H54 (cell line): ENCODE measurements around the gene HHLA2.
A peak's percentile ranks its signal among the peaks of the same experiment; 100 is the strongest.
"Not testable (repeated sequence)": the region's sequence is repeated elsewhere in the genome, so short reads cannot be mapped to it uniquely, and the experiment has no call there.

Experiments
- DNase-seq: peaks from one replicate; pipeline ENCODE4 v3.0.0; 2011; ENCODE audit warnings: low spot score, mixed read lengths; ENCODE audit not compliant: insufficient read length
- FAIRE-seq: peaks from 3 replicates; lab custom pipeline; 2011; peaks lifted over from hg19 to GRCh38; lab: Jason Lieb, UNC
- POLR2A ChIP-seq: IDR thresholded peaks from 2 replicates; pipeline ENCODE4 v1.6.1; 2011; ENCODE audit warnings: low read depth, mild to moderate bottlenecking, low read length

Gene HHLA2, protein sequence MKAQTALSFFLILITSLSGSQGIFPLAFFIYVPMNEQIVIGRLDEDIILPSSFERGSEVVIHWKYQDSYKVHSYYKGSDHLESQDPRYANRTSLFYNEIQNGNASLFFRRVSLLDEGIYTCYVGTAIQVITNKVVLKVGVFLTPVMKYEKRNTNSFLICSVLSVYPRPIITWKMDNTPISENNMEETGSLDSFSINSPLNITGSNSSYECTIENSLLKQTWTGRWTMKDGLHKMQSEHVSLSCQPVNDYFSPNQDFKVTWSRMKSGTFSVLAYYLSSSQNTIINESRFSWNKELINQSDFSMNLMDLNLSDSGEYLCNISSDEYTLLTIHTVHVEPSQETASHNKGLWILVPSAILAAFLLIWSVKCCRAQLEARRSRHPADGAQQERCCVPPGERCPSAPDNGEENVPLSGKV

GRCh38 chr3:108296239-108296638 lies at the start of gene HHLA2:
Gene HHLA2, plus strand, starts transcription at chr3:108296548. Its CDS starts 55,266 bp downstream, at chr3:108351814.
- FAIRE-seq, result peak; percentile 78
- DNase-seq, result peak; percentile 9
- TF ChIP-seq POLR2A, result no peak

- DNase-seq, result no peak
- no peak for FAIRE-seq
- TF ChIP-seq POLR2A, result no peak
These were observed 45.7 kb upstream of the HHLA2 start for GRCh38 chr3:108250626-108251025.

DNA sequence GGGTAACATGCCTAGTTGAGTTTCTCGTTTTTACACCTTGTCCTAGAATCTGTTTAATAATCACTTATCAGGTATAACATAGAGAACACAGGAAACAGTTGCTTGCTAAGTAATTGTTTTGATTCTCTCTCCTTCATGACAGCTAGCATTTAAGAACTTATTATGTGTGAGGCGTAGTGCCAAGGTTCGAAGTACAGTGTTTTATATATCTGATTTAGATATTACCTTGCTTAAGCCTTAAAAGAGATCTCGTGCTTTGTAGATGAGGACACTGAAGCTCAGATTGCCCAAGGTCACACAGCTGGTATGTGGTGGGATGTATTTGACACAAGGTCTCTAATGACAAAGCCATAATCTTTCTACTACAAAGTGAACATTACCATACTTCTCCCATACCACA lies 45.1 kb upstream of the HHLA2 start:
- DNase-seq (no peak), FAIRE-seq (no peak)
- no peak for TF ChIP-seq POLR2A

DNA sequence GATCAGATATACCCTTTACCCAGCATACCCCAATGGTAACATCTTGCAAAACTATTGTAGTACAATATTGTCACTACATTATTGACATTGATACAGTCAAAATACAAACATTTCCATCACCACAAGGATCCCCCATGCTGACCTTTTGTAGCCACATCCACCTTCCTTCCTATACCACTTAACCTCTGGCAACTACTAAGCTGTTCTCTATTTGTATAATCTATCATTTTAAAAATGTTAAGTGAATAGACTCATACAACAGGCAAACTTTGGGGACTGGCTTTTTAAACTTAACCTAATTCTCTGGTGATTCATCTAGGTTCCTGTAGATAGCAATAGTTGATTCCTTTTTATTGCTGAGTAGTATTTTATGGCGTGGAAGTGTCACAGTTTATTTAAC lies 44.5 kb upstream of the HHLA2 start:
- DNase-seq, result no peak
- no peak for TF ChIP-seq POLR2A
- no peak for FAIRE-seq

GRCh38 chr3:108255131-108255530 lies 41.2 kb upstream of the HHLA2 start:
- FAIRE-seq (no peak), DNase-seq (no peak)
- TF ChIP-seq POLR2A, result no peak

DNA sequence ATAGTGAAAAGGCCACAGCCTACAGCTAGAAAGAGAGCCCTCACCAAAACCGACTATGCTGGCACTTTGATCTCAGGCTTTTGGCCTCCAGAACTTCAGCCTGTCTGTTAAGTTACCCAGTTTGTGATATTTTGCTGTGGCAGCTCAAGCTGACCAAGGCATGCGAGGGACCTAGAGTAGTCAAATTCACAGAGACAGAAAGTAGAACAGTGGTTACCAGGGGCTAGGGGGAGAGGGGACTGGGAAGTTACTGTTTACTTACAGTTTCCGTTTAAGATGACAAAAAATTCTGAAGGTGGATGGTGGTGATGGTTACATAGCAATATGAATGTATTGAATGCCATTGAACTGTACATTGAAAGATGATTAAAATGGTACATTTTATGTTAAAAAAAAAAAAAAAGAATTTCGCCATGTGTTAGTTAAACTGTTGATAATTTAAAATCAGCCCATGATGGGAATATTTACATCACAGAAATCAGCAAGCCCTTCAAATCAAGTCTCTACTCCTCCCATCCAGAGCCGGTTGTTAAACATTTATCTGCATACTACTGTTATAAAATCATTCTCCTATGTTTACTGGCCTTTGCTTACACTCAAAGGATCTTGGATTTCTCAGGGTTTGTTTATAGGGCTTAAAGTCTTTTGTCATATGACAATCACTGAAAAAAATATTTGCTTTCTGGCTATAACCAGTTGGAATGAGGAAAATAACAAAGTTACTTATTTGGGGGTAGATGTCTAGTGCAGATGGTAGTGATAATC lies 31.6 kb upstream of the HHLA2 start:
- DNase-seq, FAIRE-seq: not testable (repeated sequence)

- DNase-seq, FAIRE-seq: not testable (repeated sequence)
These were observed 28.1 kb upstream of the HHLA2 start for GRCh38 chr3:108268235-108268634.

- DNase-seq, result no peak
- no peak for FAIRE-seq
- TF ChIP-seq POLR2A, result no peak
These were observed 24.7 kb upstream of the HHLA2 start for GRCh38 chr3:108271626-108272025.

DNA sequence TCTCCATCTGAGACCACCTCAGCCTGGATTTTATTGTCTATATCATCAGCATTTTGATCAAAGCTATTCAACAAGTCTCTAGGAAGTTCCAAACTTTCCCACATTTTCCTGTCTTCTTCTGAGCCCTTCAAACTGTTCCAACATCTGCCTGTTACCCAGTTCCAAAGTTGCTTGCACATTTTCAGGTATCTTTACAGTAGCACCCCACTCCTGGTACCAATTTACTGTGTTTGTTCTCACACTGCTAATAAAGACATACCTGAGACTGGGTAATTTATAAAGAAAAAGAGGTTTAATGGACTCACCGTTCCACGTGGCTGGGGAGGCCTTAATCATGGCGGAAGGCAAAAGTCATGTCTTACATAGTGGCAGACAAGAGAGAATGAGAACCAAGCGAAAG lies 17.3 kb upstream of the HHLA2 start:
- DNase-seq, FAIRE-seq: not testable (repeated sequence)

GRCh38 chr3:108280476-108280875 lies 15.9 kb upstream of the HHLA2 start:
- FAIRE-seq, result no peak
- DNase-seq, result no peak
- no peak for TF ChIP-seq POLR2A

DNA sequence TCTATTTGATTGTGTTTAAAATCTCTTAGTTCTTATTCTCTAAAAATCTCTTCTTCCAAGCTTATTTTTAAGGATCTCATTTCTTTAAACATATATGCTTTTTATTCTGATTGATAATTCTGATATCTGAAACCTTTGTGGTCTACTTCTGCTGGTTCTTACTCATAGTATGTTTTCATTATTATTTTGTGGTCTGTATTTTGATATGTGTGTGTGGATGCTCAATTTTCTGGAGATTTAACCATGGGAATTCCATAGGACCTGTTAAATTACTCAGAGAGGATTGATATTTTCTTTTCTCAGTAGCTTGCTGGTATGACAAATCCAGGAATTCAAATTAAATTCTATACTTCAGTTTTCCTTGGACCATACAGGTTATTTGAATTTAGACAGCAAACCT lies 14.7 kb upstream of the HHLA2 start:
- no peak for TF ChIP-seq POLR2A
- FAIRE-seq (no peak), DNase-seq (no peak)

DNA sequence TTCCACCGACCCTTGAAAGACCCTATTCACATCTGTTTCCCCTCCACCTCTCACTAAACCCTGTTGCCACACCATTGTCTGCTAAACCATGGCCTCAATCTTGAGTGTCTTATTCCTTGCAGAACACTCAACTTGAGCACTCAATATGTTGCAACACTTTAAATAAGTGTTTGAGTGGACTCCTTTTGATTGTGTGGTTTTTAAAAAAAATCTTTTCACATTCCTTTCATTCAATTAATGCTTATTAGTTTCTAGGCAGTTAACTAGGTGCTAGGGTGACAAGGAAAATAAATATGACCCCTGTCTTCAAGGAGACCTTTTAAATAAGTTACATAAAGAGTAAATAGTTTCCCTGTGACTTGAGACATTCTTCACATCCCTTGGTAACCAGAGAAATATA lies 13.3 kb upstream of the HHLA2 start:
- DNase-seq (no peak), FAIRE-seq (no peak)
- no peak for TF ChIP-seq POLR2A

DNA sequence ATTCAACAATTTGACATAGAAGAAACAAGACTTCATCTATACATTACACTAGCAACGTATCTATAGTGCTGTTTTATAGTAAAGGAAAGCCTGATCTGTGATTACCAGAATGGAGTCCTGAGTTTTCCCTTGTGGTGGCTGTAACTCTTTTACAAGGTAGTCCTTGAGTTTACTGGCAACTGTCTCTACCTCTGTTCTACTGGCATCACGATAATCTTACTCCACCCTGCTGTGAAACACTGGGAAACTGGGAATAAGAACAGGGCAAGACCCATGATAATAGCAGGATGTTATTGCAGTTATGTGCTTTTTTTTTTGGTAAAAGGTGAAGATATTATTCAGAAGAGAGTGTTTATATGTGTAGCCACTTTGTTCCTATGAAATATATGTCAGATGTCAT lies 12.4 kb upstream of the HHLA2 start:
- DNase-seq (no peak), FAIRE-seq (no peak)
- no peak for TF ChIP-seq POLR2A

DNA sequence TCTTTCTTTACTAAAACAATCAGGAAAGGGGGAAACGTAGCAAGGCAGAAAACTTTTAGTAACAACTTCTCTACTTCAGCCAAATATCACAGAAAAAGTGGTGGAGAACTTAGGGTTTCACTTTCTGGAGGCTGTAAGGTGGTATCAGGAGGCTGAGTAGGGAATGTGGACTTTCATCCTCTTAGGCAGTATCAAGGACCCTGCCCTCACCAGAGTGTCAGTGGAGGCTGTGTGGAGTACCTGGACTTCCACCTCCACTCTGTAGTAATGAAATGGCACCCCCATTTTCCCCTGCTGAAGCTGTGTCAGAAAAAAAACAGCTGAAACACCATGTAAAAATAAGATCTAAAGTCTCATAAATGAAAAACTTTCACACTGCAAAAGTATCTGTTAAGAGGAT lies 11.2 kb upstream of the HHLA2 start:
- no peak for FAIRE-seq
- TF ChIP-seq POLR2A, result no peak
- DNase-seq, result no peak

DNA sequence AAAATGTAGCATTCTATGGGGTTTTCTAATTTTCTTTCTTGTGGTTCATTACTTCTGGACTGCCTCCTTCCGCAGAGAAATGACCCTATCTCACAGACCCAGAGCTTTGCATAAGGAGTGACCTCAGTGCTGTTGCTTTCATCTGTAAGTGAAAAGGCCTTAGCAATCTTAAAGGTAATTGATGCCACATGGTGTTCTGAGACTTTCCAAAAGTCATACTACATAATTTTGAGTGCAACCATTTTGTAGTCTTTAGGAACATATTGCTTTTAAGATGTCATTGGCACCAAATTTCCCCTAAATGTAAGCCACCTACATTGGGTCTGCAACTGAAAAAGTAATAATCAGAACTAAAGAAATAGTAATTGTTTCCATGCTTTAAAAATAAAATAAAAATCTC lies 9.2 kb upstream of the HHLA2 start:
- no peak for TF ChIP-seq POLR2A
- DNase-seq (no peak), FAIRE-seq (no peak)

- peak; percentile 15 for FAIRE-seq
- not testable (repeated sequence) for DNase-seq
These were observed 8.2 kb upstream of the HHLA2 start for GRCh38 chr3:108288193-108288592.
